HepG2 (cell line): ENCODE measurements around the gene RPS2. TPM values are rescaled to one million over a fixed set of nuclear protein-coding genes. Genes with fewer than 3 reads are reported as not detected.

Source experiments
- ARNT2 ChIP-seq: sonication (generic); formaldehyde crosslinking; IDR thresholded peaks from 2 replicates; pipeline ENCODE4 v1.8.0; 2022; ENCODE audit warnings: mild to moderate bottlenecking, low read depth, missing genetic modification reagents, moderate library complexity
- ATF7-NPFF ChIP-seq: sonication (generic); formaldehyde crosslinking; IDR thresholded peaks from 2 replicates; pipeline ENCODE4 v1.8.1; 2023; ENCODE audit warnings: mild to moderate bottlenecking, low read depth, missing genetic modification reagents, moderate library complexity
- BCL6 ChIP-seq: IDR thresholded peaks from 2 replicates; pipeline ENCODE4 v1.6.1; 2016; ENCODE audit warnings: missing genetic modification reagents, missing compliant biosample characterization
- GATAD1 ChIP-seq: IDR thresholded peaks from 2 replicates; pipeline ENCODE4 v1.6.1; 2016; ENCODE audit warnings: missing genetic modification reagents, missing compliant biosample characterization
- MTF1 ChIP-seq: sonication (generic); formaldehyde crosslinking; IDR thresholded peaks from 2 replicates; pipeline ENCODE4 v1.5.0; 2020; ENCODE audit warnings: missing genetic modification reagents
- NKX3-1 ChIP-seq: sonication (generic); formaldehyde crosslinking; IDR thresholded peaks from 2 replicates; pipeline ENCODE4 v1.5.0; 2020; ENCODE audit warnings: missing genetic modification reagents
- NRL ChIP-seq: sonication (generic); formaldehyde crosslinking; IDR thresholded peaks from 2 replicates; pipeline ENCODE4 v1.5.0; 2020; ENCODE audit warnings: missing genetic modification reagents, mild to moderate bottlenecking, moderate library complexity, borderline replicate concordance
- PAF1 ChIP-seq: IDR thresholded peaks from 2 replicates; pipeline ENCODE4 v1.6.1; 2016; ENCODE audit warnings: missing genetic modification reagents, missing compliant biosample characterization
- PHF5A ChIP-seq: IDR thresholded peaks from one replicate; pipeline ENCODE4 v1.6.1; 2018; ENCODE audit warnings: low read depth, missing genetic modification reagents; ENCODE audit not compliant: unreplicated experiment
- SPEN ChIP-seq: sonication (generic); formaldehyde crosslinking; IDR thresholded peaks from 2 replicates; pipeline ENCODE4 v1.5.1; 2020; ENCODE audit warnings: low read depth, mild to moderate bottlenecking, missing genetic modification reagents
- TCF12 ChIP-seq, 2 experiments: fragments of 450-650 bp in 1 of 2; sonication (generic) in 1 of 2; formaldehyde crosslinking in 1 of 2; IDR thresholded peaks; 2 replicates each; pipeline versions ENCODE4 v1.6.1 to v1.8.0; 2017 to 2022; ENCODE audit warnings: antibody characterized with exemption in 1 of 2, mild to moderate bottlenecking in 1 of 2, missing genetic modification reagents in 1 of 2, moderate library complexity in 1 of 2
- ZFP36 ChIP-seq: fragments of 150-350 bp; IDR thresholded peaks from 2 replicates; pipeline ENCODE4 v1.6.1; 2018; ENCODE audit warnings: borderline replicate concordance, low read length, low read depth; ENCODE audit not compliant: partially characterized antibody
- polyA plus RNA-seq, 8 experiments: library from polyadenylated mRNA; depleted of rRNA in 3 of 8; stranded (reverse) in 7 of 8; unstranded in 1 of 8; fragments of >200 nt; fragmentation: Illumina TruSeq in 4 of 8; extraction: Trizol in 4 of 8; gene quantifications; 2 replicates each; pipeline versions ENCODE4 v1.2.1 to v1.2.3, GENCODE V29; 2011 to 2016; ENCODE audit warnings: low read depth in 4 of 8, missing spikeins in 1 of 8, mixed read lengths in 1 of 8; ENCODE audit not compliant: insufficient read depth in 1 of 8
- total RNA-seq, 5 experiments: library from RNA; depleted of rRNA; stranded (reverse); fragments of >200 nt; fragmentation: Illumina TruSeq; extraction: Trizol; gene quantifications; 2 replicates each; pipeline ENCODE4 v1.2.3, GENCODE V29; 2016; ENCODE audit warnings: low read depth in 1 of 5
- TF ChIP-seq, protein P1 (sequence below): sonication (generic); formaldehyde crosslinking; IDR thresholded peaks from 2 replicates; pipeline ENCODE4 v1.4.0; 2020; ENCODE audit warnings: missing genetic modification reagents, borderline replicate concordance
- TF ChIP-seq, protein P2 (sequence below): sonication (generic); formaldehyde crosslinking; IDR thresholded peaks from 2 replicates; pipeline ENCODE4 v1.4.0; 2020; ENCODE audit warnings: mild to moderate bottlenecking, missing genetic modification reagents
- TF ChIP-seq, protein P3 (sequence below): IDR thresholded peaks from 2 replicates; pipeline ENCODE4 v1.6.1; 2016
- TF ChIP-seq, protein P4 (sequence below): sonication (generic); formaldehyde crosslinking; IDR thresholded peaks from 2 replicates; pipeline ENCODE4 v1.5.0; 2020; ENCODE audit warnings: missing genetic modification reagents
- TF ChIP-seq, protein P5 (sequence below): sonication (generic); formaldehyde crosslinking; IDR thresholded peaks from 2 replicates; pipeline ENCODE4 v1.4.0; 2020; ENCODE audit warnings: missing genetic modification reagents, borderline replicate concordance

Gene RPS2
- total and polyA plus RNA-seq, 2 of the 13 experiments (the other 11 are each of a cell fraction or from before 2014, with no cell fraction given) = 1,908 to 4,514 TPM

DNA sequence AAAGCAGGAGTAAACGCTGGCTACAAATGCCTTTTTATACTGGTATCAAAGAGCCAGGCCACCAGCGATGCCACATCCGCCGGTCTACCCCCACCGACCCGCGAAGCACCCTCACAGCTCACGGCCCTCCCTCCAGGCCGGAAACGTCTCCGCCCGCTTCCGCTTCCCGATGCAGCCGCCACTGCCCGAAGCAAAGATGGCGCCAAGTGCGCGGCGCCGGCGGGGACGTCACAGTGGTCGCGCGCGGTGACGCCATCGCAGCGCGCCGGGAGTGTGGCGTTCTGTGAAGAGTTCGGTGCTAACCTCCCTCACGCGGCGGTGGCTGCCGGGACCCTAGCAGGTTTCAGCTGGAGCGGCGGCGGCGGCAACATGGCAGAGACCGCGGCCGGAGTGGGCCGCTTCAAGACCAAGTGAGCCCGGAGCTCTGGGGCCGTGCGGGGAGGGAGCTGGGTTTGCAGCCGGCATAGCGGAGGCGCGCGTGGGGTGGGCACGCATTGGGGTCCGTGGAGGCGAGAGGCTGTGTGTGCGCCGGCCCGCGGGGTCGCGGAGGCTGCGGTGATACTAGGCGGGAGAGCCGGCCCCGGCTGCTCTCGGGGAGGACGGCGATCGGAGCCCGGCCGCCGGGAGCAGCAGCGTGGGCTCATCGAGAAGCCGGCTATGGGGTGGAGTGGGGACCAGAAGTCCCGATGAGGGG, 7.3 kb upstream of the RPS2 start, which contains the start of gene TBL3 (continued):
- TF ChIP-seq BCL6 (CRISPR knock-in tag) (peak; percentile 59; the same call in 1 of the 2 replicates), PAF1 (CRISPR knock-in tag) (no peak), ARNT2 (CRISPR knock-in tag) (peak; percentile 91), NRL (peak; percentile 49), SPEN (peak; percentile 99), GATAD1 (CRISPR knock-in tag) (peak; percentile 100), PHF5A (CRISPR knock-in tag) (no peak), MTF1 (no peak), ZFP36 (no peak), TCF12 (IDR thresholded peaks at IDR 0.05) (no peak), TCF12 (CRISPR knock-in tag; IDR thresholded peaks at IDR 0.05) (peak; percentile 76; the same call in 1 of the 2 replicates), ATF7-NPFF (CRISPR knock-in tag) (peak; percentile 79), NKX3-1 (CRISPR knock-in tag) (no peak)
- TF ChIP-seq, protein P1, sequence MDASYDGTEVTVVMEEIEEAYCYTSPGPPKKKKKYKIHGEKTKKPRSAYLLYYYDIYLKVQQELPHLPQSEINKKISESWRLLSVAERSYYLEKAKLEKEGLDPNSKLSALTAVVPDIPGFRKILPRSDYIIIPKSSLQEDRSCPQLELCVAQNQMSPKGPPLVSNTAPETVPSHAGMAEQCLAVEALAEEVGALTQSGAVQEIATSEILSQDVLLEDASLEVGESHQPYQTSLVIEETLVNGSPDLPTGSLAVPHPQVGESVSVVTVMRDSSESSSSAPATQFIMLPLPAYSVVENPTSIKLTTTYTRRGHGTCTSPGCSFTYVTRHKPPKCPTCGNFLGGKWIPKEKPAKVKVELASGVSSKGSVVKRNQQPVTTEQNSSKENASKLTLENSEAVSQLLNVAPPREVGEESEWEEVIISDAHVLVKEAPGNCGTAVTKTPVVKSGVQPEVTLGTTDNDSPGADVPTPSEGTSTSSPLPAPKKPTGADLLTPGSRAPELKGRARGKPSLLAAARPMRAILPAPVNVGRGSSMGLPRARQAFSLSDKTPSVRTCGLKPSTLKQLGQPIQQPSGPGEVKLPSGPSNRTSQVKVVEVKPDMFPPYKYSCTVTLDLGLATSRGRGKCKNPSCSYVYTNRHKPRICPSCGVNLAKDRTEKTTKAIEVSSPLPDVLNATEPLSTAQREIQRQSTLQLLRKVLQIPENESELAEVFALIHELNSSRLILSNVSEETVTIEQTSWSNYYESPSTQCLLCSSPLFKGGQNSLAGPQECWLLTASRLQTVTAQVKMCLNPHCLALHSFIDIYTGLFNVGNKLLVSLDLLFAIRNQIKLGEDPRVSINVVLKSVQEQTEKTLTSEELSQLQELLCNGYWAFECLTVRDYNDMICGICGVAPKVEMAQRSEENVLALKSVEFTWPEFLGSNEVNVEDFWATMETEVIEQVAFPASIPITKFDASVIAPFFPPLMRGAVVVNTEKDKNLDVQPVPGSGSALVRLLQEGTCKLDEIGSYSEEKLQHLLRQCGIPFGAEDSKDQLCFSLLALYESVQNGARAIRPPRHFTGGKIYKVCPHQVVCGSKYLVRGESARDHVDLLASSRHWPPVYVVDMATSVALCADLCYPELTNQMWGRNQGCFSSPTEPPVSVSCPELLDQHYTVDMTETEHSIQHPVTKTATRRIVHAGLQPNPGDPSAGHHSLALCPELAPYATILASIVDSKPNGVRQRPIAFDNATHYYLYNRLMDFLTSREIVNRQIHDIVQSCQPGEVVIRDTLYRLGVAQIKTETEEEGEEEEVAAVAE (CRISPR knock-in tag) = peak; percentile 99
- TF ChIP-seq, protein P2, sequence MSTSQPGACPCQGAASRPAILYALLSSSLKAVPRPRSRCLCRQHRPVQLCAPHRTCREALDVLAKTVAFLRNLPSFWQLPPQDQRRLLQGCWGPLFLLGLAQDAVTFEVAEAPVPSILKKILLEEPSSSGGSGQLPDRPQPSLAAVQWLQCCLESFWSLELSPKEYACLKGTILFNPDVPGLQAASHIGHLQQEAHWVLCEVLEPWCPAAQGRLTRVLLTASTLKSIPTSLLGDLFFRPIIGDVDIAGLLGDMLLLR (CRISPR knock-in tag) = peak; percentile 93; the same call in 1 of the 2 replicates
- TF ChIP-seq, protein P3, sequence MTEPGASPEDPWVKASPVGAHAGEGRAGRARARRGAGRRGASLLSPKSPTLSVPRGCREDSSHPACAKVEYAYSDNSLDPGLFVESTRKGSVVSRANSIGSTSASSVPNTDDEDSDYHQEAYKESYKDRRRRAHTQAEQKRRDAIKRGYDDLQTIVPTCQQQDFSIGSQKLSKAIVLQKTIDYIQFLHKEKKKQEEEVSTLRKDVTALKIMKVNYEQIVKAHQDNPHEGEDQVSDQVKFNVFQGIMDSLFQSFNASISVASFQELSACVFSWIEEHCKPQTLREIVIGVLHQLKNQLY (CRISPR knock-in tag) = peak; percentile 40; the same call in 1 of the 2 replicates
- TF ChIP-seq, protein P4, sequence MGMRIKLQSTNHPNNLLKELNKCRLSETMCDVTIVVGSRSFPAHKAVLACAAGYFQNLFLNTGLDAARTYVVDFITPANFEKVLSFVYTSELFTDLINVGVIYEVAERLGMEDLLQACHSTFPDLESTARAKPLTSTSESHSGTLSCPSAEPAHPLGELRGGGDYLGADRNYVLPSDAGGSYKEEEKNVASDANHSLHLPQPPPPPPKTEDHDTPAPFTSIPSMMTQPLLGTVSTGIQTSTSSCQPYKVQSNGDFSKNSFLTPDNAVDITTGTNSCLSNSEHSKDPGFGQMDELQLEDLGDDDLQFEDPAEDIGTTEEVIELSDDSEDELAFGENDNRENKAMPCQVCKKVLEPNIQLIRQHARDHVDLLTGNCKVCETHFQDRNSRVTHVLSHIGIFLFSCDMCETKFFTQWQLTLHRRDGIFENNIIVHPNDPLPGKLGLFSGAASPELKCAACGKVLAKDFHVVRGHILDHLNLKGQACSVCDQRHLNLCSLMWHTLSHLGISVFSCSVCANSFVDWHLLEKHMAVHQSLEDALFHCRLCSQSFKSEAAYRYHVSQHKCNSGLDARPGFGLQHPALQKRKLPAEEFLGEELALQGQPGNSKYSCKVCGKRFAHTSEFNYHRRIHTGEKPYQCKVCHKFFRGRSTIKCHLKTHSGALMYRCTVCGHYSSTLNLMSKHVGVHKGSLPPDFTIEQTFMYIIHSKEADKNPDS (CRISPR knock-in tag) = peak; percentile 73; the same call in 1 of the 2 replicates
- TF ChIP-seq, protein P5, sequence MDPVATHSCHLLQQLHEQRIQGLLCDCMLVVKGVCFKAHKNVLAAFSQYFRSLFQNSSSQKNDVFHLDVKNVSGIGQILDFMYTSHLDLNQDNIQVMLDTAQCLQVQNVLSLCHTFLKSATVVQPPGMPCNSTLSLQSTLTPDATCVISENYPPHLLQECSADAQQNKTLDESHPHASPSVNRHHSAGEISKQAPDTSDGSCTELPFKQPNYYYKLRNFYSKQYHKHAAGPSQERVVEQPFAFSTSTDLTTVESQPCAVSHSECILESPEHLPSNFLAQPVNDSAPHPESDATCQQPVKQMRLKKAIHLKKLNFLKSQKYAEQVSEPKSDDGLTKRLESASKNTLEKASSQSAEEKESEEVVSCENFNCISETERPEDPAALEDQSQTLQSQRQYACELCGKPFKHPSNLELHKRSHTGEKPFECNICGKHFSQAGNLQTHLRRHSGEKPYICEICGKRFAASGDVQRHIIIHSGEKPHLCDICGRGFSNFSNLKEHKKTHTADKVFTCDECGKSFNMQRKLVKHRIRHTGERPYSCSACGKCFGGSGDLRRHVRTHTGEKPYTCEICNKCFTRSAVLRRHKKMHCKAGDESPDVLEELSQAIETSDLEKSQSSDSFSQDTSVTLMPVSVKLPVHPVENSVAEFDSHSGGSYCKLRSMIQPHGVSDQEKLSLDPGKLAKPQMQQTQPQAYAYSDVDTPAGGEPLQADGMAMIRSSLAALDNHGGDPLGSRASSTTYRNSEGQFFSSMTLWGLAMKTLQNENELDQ (CRISPR knock-in tag) = no peak
